ACHN (cell line): ENCODE data around the gene RECQL.

ENCODE experiments used
- DNase-seq: peaks from one replicate; pipeline ENCODE4 v3.0.0-alpha.2; 2015
- in situ Hi-C: cut with HindIII; loops from 2 replicates; pipeline ENCODE4 v1.10.0; 2017; ENCODE audit warnings: low sequenced_read_pairs, low pct_ligation_motif_present, low pct_unique_long_range_greater_than_20kb

RECQL gene

GRCh38 chr12:21501258-21502163, at the start of gene RECQL, which contains the start of gene GOLT1B:
Gene RECQL (minus strand): TSS chr12:21501635. CDS start chr12:21499570, 2,065 bp downstream.
Gene GOLT1B (plus strand): TSS chr12:21501789. CDS start chr12:21501924, 135 bp downstream.
- DNase-seq, result peak; percentile 100
- in situ Hi-C loops, result no loop called here

GRCh38 chr12:21547437-21547836, 46.0 kb upstream of the RECQL start:
- in situ Hi-C loops, result no loop called here
- no peak for DNase-seq

- in situ Hi-C loops, result no loop called here
- DNase-seq, result peak; percentile 34
Observed at GRCh38 chr12:21546716-21547115, 45.3 kb upstream of the RECQL start.

- DNase-seq, result no peak
- in situ Hi-C loops, result no loop called here
Observed at GRCh38 chr12:21545557-21545956, 44.1 kb upstream of the RECQL start.

- in situ Hi-C loops, result no loop called here
- no peak for DNase-seq
Observed at GRCh38 chr12:21543151-21543550, 41.7 kb upstream of the RECQL start.

- no peak for DNase-seq
- in situ Hi-C loops, result no loop called here
Observed at GRCh38 chr12:21542403-21542802, 41.0 kb upstream of the RECQL start.

- in situ Hi-C loops, result no loop called here
- no peak for DNase-seq
Observed at GRCh38 chr12:21541773-21542172, 40.3 kb upstream of the RECQL start.

- in situ Hi-C loops, result no loop called here
- no peak for DNase-seq
Observed at GRCh38 chr12:21539797-21540196, 38.4 kb upstream of the RECQL start.

- in situ Hi-C loops, result no loop called here
- DNase-seq, result no peak
Observed at GRCh38 chr12:21538061-21538653, 36.7 kb upstream of the RECQL start.

- DNase-seq, result no peak
- in situ Hi-C loops, result no loop called here
Observed at GRCh38 chr12:21529456-21529855, 28.0 kb upstream of the RECQL start.

GRCh38 chr12:21528953-21529352, 27.5 kb upstream of the RECQL start:
- DNase-seq, result peak; percentile 92
- in situ Hi-C loops, result no loop called here

- DNase-seq, result peak; percentile 90
Observed at GRCh38 chr12:21527451-21528180, 26.2 kb upstream of the RECQL start.

GRCh38 chr12:21526721-21527345, 25.4 kb upstream of the RECQL start:
- in situ Hi-C loops, result no loop called here
- DNase-seq, result peak; percentile 4

More at GRCh38 chr12:21527451-21528180, 26.2 kb upstream of the RECQL start:
- in situ Hi-C loops, result no loop called here

- in situ Hi-C loops, result no loop called here
- DNase-seq, result peak; percentile 44
Observed at GRCh38 chr12:21526053-21526452, 24.6 kb upstream of the RECQL start, which contains the start of gene SPX. Gene SPX (plus strand): TSS chr12:21526296. CDS start chr12:21526473, 177 bp downstream.

- in situ Hi-C loops, result no loop called here
- DNase-seq, result no peak
Observed at GRCh38 chr12:21523148-21523547, 21.7 kb upstream of the RECQL start.

- in situ Hi-C loops, result no loop called here
- DNase-seq, result no peak
Observed at GRCh38 chr12:21521541-21521940, 20.1 kb upstream of the RECQL start.

- no peak for DNase-seq
- in situ Hi-C loops, result no loop called here
Observed at GRCh38 chr12:21518451-21518850, 17.0 kb upstream of the RECQL start.

- in situ Hi-C loops, result no loop called here
- no peak for DNase-seq
Observed at GRCh38 chr12:21516281-21516680, 14.8 kb upstream of the RECQL start.

- DNase-seq, result no peak
- in situ Hi-C loops, result no loop called here
Observed at GRCh38 chr12:21509768-21510167, 8.3 kb upstream of the RECQL start.
